Measurements from ENCODE around the gene STX7.

STX7 gene

DNA sequence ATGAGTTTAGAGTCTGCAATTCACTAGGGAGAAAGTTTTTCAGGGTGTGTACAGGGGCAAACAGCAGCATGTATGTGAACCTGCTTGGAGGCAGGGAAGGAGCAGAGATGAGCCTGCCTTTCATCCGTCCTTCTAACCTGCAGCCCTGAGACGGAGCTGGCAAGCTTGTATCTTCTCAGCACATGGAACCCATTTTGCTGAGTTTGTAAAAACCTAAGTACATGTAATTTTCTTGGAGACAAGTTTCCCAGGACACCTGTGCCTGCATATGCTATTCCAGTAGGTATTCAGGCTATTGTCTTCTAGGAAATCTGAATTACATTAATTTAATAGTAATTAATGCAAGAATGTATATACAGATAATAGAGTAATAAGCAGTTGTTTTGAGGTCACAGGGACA, 82.8 kb downstream of the STX7 start:
- no peak overlapping the region for H3K4me3 ChIP-seq (ENCODE audit: low read length)
- DNase-seq (ENCODE audit: low read depth, low spot score) = no peak

DNA sequence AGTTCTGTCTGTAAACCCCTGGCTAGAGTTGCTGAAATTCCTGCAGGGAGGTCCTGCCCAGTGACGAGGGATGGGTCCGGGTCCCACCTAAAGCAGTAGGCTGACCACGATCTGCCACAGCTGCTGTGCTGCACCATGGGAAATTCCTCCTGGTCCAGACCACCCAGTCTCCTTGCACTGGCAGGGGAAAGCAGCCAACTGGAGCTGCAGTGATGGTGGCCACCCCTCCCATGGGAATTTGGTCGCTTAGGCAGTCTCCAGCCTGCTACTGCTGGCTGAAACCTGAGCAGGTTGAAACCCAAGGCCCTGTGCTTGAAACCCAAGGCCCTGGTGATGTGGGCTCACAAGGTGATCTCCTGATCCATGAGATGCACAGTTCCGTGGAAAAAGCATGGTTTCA, 87.7 kb downstream of the STX7 start:
- no peak overlapping the region for H3K4me3 ChIP-seq (ENCODE audit: low read length)
- no peak for DNase-seq (ENCODE audit: low read depth, low spot score)

DNA sequence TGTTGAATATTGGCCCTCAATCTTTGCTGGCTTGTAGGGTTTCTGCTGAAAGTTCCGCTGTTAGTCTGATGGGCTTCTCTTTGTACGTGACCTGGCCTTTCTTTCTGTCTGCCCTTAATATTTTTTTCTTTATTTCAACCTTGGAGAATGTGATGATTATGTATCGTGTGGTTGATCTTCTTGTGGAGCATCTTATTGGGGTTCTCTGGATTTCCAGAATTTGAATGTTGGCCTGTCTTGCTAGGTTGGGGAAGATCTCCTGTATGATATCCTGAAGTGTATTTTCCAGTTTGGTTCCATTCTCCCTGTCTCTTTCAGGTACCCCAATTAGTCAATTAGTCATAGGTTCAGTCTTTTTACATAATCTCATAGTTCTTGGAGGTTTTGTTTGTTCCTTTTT, 89.1 kb downstream of the STX7 start:
- H3K4me3 ChIP-seq (ENCODE audit: low read length) = no peak overlapping the region
- DNase-seq (ENCODE audit: low read depth, low spot score) = no peak

DNA sequence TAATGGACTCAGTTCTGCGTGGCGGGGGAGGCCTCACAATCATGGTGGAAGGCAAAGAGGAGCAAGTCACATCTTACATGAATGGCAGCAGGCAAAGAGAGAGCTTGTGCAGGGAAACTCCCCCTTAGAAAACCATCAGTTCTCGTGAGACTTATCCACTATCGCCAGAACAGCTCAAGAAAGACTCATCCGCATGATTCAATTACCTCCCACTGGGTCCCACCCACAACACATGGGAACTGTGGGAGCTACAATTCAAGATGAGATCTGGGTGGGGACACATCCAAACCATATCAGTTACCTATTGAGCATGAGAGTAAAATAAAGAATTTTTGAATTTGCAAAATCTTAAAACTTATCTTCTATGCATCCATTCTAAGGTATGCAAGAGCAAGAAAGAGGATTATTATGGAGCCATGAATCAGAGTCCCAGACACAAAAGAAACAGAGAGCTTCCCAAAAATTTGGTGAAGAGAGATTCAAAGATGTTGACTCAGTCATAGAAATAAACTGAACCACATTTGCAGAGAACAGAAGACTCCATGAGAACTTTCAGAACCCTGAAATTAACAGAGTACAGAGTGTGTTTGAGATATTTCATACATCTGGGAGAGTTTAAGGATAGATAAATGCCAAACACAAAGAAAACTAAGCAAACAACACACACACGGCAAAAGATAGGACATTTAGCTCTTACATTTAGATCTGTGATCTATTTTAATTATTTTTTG, 94.5 kb downstream of the STX7 start:
- H3K4me3 ChIP-seq (ENCODE audit: low read length) = no peak overlapping the region
- DNase-seq (ENCODE audit: low read depth, low spot score) = no peak

DNA sequence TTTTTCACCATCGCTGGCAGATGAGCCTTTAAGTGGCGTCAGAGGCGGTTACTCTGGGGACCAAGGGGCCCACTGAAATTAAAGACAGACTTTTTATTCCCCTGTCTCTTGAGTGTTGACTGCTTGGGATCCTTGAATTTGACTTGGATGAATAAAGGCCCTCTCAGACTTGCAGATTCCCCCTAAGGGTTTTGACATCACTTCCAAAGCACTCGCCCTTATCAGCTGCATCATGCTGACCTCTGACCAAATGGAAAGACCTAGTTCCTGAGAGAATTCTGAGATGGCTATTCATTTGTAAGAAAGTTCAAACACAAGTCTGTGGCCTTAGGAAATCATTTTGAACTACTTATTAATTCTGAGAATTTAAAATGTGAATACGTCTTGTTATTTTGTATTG, 98.2 kb downstream of the STX7 start:
- H3K4me3 ChIP-seq (ENCODE audit: low read length) = no peak overlapping the region
- DNase-seq (ENCODE audit: low read depth, low spot score) = no peak

GRCh38 chr6:132414322-132414721, 98.6 kb downstream of the STX7 start:
- no peak overlapping the region for H3K4me3 ChIP-seq (ENCODE audit: low read length)
- DNase-seq (ENCODE audit: low read depth, low spot score) = no peak

DNA sequence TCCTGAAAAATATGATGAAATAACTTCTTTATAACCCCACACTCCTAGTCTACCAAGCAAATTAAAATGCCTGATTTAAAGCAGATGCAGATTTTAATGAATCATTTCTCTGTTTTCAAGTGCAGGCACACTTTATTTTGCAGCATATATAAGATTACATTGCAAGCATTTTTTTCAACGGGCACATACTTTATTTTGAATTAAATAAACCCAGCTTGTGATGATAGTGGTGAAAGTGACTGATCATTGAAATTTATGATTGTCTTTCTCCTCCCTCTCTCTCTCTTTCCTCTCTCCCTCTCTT, 99.5 kb downstream of the STX7 start:
- no peak for DNase-seq (ENCODE audit: low read depth, low spot score)

DNA sequence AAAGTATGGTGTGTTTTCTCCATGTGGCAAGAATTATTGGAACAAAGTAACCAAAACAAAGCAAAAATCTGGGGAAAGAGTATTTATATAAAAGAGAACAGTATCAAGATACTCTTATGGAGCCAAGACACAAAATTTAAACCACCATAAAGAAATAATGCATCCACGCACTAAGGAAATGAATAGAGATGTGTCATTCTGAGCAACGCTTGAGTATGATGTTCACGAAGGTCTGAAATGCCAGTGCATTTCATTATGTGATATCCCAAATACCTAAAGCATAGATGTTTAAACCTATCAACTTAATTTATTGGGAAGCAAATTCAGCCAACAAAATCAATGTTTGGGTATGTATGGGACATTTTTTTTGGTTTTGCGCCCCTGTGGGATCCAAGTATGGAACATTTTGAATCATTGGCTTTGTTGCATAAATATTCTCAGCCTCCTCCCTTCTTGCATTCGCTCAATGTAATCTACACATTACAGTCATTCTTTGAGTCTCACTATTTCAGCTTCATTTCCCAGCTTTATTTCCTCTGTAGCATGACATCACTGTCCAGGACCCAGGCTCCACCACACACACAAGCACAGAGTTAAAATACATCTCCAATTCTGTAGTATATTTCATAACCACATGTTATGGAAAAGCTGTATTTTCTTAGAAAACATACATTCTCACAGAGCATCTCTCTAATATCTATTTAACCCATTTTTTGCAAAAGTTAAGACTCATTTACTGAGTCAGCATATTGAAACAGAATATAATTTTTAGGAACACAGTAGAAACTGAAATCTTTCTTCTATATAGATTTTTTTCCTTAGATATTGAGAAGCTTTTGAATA, 100.0 kb downstream of the STX7 start:
- no peak for DNase-seq (ENCODE audit: low read depth, low spot score)
- H3K4me3 ChIP-seq (ENCODE audit: low read length) = no peak overlapping the region

More for the DNA sequence above, 99.5 kb downstream of the STX7 start:
- H3K4me3 ChIP-seq (ENCODE audit: low read length) = no peak overlapping the region

DNA sequence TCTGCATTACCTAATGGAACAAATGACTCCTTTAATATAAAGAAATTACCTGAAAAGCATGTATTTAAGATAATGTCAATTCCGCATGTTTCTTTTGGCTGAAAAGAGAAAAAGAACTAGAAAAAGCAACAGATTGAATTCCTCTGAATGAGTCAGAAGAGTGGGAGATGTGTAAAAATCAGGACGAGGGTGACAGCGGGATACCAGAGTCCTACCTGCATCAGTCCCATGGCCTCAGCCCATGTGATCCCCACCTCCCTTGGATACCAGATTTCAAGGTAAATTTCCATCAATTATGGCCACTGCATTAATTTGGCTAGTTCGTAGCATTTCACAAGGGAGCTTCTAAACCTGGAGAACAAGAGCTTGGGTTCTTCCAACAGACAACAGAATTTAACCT, 101.6 kb downstream of the STX7 start:
- no peak for DNase-seq (ENCODE audit: low read depth, low spot score)
- no peak overlapping the region for H3K4me3 ChIP-seq (ENCODE audit: low read length)

- DNase-seq (ENCODE audit: low read depth, low spot score) = no peak
- H3K4me3 ChIP-seq (ENCODE audit: low read length) = no peak overlapping the region
Measured at GRCh38 chr6:132410830-132411229, 102.1 kb downstream of the STX7 start.

GRCh38 chr6:132405143-132405915, 107.6 kb downstream of the STX7 start:
- no peak for DNase-seq (ENCODE audit: low read depth, low spot score)
- no peak overlapping the region for H3K4me3 ChIP-seq (ENCODE audit: low read length)

GRCh38 chr6:132404736-132405135, 108.2 kb downstream of the STX7 start:
- H3K4me3 ChIP-seq (ENCODE audit: low read length) = no peak overlapping the region
- DNase-seq (ENCODE audit: low read depth, low spot score) = no peak

GRCh38 chr6:132404330-132404729, 108.6 kb downstream of the STX7 start:
- no peak for DNase-seq (ENCODE audit: low read depth, low spot score)
- H3K4me3 ChIP-seq (ENCODE audit: low read length) = no peak overlapping the region

- no peak overlapping the region for H3K4me3 ChIP-seq (ENCODE audit: low read length)
- no peak for DNase-seq (ENCODE audit: low read depth, low spot score)
Measured at GRCh38 chr6:132401618-132402285, 111.2 kb downstream of the STX7 start.

DNA sequence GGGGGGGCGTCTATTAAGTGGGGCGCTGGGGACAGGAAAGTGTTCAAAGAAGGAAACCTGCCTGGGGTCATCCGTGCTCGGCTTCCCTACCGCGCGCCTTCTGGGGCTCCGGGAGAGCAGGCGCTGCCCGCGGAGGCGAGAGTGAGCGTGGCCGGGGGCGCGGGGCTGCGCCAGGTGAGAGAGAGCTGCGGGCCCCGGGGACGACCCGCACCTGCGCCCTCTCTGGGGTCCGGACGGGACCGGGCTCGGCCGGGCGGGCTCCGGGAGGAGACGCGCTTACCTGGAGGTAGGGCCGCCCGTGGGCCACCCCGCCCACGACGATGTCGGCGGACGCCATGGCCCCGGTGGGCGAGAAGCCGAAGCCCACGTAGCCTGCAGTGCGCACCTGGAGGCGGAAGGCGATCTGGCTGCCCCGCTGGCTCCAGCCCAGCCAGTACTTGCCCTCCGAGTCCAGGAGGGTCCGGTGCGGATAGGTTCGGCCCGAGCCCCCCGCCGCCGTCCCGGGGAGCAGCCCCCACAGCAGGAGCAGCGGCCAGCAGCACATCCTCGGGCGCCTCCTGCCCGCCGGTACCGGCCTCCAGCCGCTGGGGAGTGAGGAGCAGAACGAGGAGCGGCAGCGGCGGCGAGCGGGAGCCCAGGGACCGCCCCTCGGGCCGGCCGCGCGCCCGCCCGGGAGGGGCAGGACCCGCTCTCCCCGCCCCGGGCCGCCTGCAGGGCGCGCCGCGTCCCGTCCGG, 111.9 kb downstream of the STX7 start, which contains the start of gene MOXD1:
MOXD1 (minus strand) TSS at position 593 of the 735 bp plus-strand sequence; CDS start at position 544, 49 bp downstream.
- H3K4me3 ChIP-seq (ENCODE audit: low read length) = no peak within 1 kb of the TSS
- no peak for DNase-seq (ENCODE audit: low read depth, low spot score)

GRCh38 chr6:132400555-132400882, 112.4 kb downstream of the STX7 start:
- H3K4me3 ChIP-seq (ENCODE audit: low read length) = no peak overlapping the region
- DNase-seq (ENCODE audit: low read depth, low spot score) = no peak

GRCh38 chr6:132399376-132400074, 113.4 kb downstream of the STX7 start:
- H3K4me3 ChIP-seq (ENCODE audit: low read length) = no peak overlapping the region
- DNase-seq (ENCODE audit: low read depth, low spot score) = no peak

Data from Jurkat, Clone E6-1 (cell line).